ENCODE data around the gene EHMT1.
"Not testable (repeated sequence)": the region's sequence is repeated elsewhere in the genome, so short reads cannot be mapped to it uniquely, and the experiment has no call there.

Gene EHMT1

DNA sequence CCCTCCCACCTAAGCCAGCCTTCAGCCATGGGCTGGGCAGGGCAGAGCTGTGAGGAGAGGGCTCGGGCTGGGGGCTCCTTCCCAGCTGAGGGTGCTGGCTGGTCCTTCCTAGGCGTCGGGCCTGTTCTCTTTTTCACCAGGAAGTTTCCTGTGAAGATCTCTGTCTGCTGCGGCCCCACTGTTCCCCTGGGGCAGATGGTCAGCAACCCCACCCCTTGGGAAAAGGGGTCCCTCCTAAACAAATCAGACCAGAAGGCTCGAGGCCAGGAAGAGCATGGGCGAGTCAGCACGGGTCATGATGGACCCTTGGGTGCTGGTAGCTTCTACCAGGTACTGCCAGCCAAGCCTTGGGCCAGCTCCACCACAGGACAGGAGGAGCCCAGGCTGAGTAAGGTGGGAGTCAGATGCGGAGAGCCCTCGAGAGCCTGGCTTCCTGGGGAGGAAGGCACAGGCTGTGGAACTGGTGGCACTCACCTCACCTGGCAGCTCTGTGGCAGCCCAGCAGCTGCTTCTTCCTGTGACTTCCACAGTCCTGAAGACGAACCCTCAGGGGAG, 262.2 kb downstream of the EHMT1 start:
- no peak for DNase-seq (ENCODE audit: insufficient read length)
- TF ChIP-seq POLR2AphosphoS5 (IDR thresholded peaks at IDR 0.05; ENCODE audit: low read depth, low read length) (no peak), TAF1 (IDR thresholded peaks at IDR 0.05; ENCODE audit: borderline replicate concordance, low read depth, low read length) (no peak), POLR2A (IDR thresholded peaks at IDR 0.05; ENCODE audit: low read depth, low read length) (no peak)

GRCh38 chr9:137881591-137882505, 263.0 kb downstream of the EHMT1 start:
- DNase-seq (ENCODE audit: insufficient read length) = no peak
- no peak for TF ChIP-seq POLR2A (IDR thresholded peaks at IDR 0.05; ENCODE audit: low read depth, low read length)
- no peak for TF ChIP-seq TAF1 (IDR thresholded peaks at IDR 0.05; ENCODE audit: borderline replicate concordance, low read depth, low read length)
- TF ChIP-seq POLR2AphosphoS5 (IDR thresholded peaks at IDR 0.05; ENCODE audit: low read depth, low read length) = no peak
- no peak for FAIRE-seq

More for the DNA sequence above, 262.2 kb downstream of the EHMT1 start:
- no peak for FAIRE-seq

DNA sequence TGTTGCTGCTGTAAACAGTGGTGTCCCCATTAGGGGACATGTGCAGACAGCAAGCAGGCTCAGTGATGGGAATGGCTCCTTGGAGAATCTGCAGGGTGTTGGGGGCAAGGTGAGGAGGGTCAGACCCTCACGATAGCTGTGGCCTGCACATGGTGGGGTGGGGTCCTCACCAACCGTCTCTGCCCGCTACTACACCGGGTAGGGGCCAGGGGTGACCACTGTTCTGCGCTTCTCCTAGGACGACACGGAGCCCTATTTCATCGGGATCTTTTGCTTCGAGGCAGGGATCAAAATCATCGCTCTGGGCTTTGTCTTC, 263.7 kb downstream of the EHMT1 start:
- FAIRE-seq (no peak), DNase-seq (ENCODE audit: insufficient read length) (no peak)
- TF ChIP-seq POLR2AphosphoS5 (IDR thresholded peaks at IDR 0.05; ENCODE audit: low read depth, low read length) = no peak
- no peak for TF ChIP-seq POLR2A (IDR thresholded peaks at IDR 0.05; ENCODE audit: low read depth, low read length)
- no peak for TF ChIP-seq TAF1 (IDR thresholded peaks at IDR 0.05; ENCODE audit: borderline replicate concordance, low read depth, low read length)

- not testable (repeated sequence) for FAIRE-seq; DNase-seq (ENCODE audit: insufficient read length)
Measured at GRCh38 chr9:137883977-137884376, 265.2 kb downstream of the EHMT1 start.

- not testable (repeated sequence) for DNase-seq (ENCODE audit: insufficient read length)
Measured at GRCh38 chr9:137884547-137884946, 265.7 kb downstream of the EHMT1 start.

GRCh38 chr9:137885121-137885520, 266.3 kb downstream of the EHMT1 start:
- not testable (repeated sequence) for DNase-seq (ENCODE audit: insufficient read length); FAIRE-seq

More at GRCh38 chr9:137884547-137884946, 265.7 kb downstream of the EHMT1 start:
- FAIRE-seq = not testable (repeated sequence)
